HG03095 (cell line): ENCODE results near the gene NT5C3B.

Experiments
- ATAC-seq: cut with Tn5 transposase; IDR thresholded peaks from one replicate; pipeline ENCODE4 v1.9.1; 2021; ENCODE audit warnings: moderate library complexity; ENCODE audit not compliant: unreplicated experiment

NT5C3B gene

DNA sequence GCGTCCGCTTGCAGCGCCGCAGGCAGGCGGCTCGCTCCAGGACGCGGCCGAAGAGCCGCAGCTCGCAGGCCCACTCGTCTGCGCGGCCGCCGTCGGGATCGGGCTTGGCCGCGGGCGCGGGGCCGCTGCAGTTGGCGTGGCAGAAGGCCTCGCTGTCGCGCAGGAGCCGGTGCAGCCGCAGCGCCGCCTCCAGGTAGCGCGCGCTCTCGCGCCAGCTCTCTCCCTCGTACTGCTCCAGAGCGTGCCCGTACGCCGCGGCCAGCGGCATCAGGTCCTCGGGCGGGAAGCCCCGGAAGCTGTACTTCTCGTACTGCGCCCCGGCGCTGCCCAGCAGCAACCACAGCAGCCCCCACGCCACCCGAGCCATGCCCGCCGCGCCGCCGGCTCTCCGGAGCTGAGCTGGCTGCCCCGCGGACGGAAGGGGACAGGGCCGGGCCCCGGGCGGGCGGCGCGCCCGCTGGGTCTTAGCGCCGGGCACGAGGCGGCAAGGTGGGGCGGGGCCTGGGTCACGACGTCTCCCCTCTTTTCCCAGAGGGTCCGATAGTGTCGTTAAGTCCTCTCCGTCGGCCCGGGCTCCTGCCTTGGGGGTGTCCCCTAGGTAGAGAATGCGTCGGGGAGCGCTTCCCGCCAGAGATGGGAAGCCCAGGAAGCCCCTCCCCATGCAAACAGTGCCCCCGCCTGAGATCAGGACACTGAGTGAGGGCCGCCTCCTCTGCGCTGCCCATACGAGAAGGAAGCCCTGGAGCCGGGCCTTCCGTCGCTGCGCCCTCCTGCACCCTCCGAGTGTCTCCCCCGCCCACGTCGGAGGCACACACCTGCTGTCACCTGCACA is 24.3 kb downstream of the NT5C3B start, which contains the start of gene P3H4:
Gene P3H4, minus strand, starts transcription at position 401 of the 832 bp plus-strand sequence. Its CDS starts 34 bp downstream, at position 367.
- ATAC-seq = no peak

- ATAC-seq = no peak
Observed at GRCh38 chr17:41810659-41811548, 25.1 kb downstream of the NT5C3B start.

- ATAC-seq = no peak
Observed at GRCh38 chr17:41806685-41807445, 29.2 kb downstream of the NT5C3B start.

DNA sequence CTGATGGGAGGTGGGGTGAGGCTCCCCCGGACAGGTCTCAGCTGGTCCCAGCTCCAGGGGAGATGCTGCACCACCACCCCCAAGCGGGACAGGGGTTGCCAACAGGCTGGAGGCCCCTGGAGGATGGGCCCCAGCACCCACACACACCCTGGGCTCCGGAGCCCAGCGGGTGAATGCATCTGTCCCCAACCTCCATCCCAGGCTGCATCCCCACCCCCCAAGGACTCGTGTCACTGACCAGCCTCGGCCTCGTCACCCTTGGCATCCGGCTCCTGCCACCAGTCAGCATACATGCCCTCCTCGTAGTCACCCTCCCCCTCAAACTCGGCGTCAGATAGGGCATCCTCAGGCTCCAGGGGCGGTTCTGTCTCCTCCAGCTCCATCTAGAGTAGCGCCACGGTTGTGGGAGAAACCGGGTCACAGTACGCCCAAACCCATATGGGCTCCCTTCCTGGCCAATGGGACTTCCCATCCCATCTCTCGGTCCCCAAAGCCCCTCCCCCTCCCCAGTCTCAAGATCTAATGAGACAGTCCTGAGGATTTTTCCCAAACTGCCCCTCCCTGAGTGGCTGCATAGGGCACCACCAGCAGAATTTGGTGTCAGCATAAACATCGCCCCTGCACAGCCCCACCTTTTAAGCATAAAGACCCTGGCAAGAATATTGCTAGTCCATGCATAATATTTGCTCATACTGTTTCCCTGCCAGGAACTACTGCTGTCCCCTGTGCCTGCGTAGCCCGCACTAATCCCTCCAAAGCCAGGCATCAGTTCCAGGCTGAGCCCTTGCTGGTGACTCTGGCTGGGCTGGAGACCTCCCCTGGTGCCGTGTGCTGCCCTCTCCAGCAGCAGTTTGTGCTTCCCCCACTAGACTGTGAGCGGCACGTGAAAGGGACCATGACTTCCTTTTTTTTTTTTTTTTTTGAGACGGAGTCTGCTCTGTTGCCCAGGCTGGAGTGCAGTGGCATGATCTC is 32.7 kb downstream of the NT5C3B start:
- no peak for ATAC-seq

DNA sequence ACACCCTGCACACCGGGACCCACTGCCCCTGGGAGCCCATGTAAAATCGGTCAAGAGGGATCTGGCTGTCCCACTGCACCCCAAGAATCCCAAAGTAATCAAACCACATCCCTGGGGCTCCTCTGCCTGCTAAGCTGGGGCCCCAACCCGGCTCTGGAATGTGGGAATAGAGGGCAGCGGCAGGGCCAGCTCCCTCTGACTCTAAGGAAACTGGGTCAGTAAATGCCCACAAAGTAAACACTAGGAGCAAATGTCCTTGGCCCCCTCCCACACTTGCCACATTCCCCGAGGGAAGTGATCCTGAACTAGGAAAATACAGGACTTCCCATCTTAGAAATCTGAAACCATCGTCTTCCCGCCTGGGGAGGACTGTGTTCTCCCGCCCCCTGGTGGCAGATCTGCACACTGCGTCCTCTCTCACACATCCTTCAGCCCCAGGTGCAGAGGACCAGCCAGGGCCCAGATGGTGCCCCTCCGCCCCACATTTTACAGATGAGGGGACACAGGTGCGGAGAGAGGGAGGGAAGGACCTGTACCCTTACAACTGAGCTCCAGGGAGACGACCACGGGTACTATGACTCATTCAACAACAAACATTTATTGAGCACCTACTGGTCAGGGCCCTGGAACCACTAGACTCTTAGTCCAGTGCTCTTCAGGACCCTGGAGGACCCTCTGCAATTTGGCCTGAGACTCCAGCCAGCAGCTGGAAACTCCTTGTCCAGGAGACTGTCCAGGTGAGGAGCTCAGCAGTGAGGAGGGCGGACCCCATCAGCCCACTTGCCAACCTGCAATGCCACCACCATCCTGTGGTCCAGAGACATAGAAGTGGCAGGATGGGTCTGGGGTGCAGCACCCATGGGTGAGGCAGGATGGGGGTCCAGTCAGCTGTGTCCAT is 34.4 kb downstream of the NT5C3B start:
- ATAC-seq = no peak

- no peak for ATAC-seq
Observed at GRCh38 chr17:41800601-41801373, 35.2 kb downstream of the NT5C3B start.

GRCh38 chr17:41799366-41799765 is 36.7 kb downstream of the NT5C3B start:
- ATAC-seq = no peak

DNA sequence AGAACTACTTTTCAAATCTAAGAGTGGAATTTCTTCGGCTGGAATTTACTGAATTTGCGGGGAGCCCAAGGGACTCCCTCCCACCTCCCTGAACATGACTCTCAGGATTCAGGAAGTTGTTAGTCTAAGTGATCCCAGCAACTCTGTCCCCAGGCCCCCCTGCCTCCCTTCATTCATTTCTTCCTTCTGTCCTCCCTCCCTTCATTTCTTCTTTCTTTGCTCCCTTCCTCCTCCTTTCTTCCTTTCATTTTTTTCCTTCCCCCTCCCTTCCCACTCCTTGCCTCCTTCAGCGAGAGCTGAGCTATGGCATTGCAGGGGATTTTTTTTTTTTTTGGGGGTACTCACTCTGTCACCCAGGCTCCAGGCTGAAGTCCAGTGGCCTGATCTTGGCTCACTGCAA is 38.7 kb downstream of the NT5C3B start:
- ATAC-seq = no peak

DNA sequence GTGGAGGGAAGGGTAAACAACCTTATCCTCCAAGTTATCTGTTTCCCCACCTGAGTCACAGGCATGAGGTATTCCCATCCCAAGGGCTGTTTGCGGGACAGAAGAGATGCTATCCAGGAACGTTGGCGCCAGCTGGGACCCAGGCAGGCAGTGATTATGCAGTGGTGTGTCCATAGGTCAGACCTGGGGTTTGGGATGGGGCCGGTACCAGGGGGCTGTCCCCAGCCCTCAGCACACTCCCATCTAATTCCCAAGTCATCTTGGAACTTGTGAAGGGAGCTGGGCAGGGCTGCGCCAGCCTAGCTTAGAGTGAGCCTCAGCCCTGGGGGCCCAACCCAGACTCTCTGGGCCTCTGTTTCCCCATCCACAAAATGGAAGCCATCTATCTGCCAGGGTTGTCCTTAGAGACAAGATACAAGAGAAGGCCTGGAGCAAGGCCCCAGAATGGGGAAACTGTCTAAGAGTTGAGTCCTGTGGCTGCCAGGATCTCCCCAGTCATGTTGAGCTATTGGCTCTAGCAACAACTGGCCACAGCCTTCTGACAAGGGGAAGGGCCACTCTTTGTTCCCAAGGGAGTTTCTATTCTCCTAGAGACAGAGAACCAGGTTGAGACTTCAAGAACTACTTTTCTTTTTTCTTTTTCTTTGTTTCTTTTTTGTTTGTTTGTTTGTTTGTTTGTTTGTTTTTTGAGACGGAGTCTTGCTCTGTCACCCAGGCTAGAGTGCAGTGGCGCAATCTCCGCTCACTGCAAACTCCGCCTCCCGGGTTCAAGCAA is 39.7 kb downstream of the NT5C3B start:
- ATAC-seq = no peak

- no peak for ATAC-seq
Observed at GRCh38 chr17:41794540-41794975, 41.5 kb downstream of the NT5C3B start.

DNA sequence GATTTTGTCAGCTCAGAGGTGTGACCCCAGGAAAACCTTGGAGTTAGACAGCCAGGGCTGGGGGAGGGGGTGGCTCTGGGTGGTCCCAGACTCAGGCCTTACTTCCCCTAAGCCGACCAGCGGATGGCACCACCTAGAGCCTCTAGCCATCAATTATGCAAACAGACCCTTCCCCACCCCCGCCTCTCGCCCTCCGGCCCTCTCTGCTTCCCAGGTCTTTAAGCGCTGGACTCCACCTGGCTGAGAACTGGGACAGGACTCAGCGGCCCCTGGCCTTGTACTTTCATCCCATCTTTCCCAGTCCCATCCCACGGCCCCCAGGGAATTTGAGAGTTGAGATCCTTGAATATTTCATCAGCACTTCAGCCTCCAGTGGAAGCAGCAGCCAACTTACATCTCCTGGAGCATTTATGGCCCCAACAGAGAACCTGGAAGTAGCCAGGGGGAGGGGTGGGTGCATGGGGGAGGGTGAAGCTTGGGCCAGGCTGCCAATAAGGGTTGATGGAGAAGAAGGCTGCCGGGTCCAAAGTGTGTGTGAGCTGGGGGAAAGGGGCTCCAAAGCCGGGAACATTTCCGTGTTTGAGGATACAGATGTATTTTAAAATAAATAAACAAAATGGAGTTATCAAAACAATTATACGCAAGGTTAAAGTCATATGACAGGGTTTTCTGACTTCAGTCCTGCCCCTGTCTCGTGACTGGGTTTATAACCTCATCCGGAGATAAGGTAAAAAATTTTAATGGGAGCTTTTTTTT is 42.1 kb downstream of the NT5C3B start:
- ATAC-seq = no peak

GRCh38 chr17:41792845-41793783 is 42.9 kb downstream of the NT5C3B start:
- no peak for ATAC-seq

- ATAC-seq = no peak
Observed at GRCh38 chr17:41787021-41787418, 49.0 kb downstream of the NT5C3B start.

DNA sequence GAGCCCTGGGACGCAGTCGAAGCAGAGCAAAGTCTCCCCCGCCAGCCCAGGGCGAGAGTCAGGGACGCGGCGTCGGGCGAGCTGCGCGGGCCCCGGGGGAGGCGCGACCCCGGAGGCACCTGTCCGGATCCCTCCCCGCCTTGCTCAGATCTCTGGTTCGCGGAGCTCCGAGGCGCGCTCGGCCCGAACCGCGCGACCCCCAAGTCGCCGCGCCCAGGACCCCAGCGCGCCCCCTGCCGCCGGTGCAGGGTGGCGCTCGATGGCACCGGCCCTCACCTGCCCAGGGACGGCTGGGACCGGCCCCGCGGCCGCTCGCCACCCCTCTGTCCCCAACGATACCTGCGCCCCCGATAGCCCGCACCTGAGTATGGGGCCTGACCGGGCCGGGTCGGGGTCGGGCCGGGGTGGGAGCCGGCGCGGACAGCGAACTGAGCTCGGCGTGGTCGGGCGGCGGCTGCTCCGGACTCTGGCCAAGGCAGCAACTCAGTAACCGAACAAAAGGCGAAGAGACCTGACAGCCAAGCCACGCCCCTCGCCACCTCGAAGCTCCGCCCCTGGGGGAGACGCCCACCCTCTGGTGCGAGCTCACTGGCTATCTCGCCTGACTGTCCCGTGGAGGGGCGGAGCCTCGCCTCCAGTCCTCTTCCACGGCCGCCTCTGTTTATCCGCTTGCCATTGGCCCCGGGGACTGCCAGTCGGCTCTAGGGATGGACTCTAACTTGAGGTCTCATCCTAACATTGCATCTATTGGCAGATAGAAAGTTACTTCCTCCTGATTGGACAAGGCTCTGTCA is 49.6 kb downstream of the NT5C3B start, which contains the start of gene JUP:
Gene JUP, minus strand, starts transcription at position 485 of the 794 bp plus-strand sequence. CDS start 14,857 bp downstream, outside the sequence.
- ATAC-seq = peak; percentile 78

DNA sequence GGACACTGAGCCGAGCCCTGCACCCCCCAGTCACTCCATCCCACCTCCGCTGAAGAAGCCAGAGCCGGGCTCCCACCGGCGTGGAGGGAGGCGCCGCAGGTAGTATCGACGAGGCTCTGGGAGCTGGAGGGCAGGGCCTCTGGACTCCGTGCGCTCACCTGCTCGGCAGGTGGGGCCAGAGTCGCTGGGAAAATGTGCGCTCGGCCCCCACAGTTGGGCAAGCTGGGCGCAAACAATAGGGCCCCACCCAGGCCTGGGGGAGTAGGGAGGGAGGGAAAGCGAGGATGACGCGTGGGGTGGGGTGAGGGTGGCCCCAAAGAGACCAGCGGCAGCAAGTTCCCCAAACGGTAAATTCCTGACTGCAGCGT is 50.2 kb downstream of the NT5C3B start:
- ATAC-seq = no peak
